GM13977 (cell line): ENCODE data around the gene WDR4.
"Not testable (repeated sequence)": the region's sequence is repeated elsewhere in the genome, so short reads cannot be mapped to it uniquely, and the experiment has no call there.

ENCODE experiments used
- DNase-seq: peaks from one replicate; pipeline ENCODE4 v3.0.0; 2012; ENCODE audit warnings: low spot score
- CTCF ChIP-seq: IDR thresholded peaks from 2 replicates; pipeline ENCODE4 v1.5.1; 2012; ENCODE audit warnings: mild to moderate bottlenecking, control low read depth; ENCODE audit not compliant: insufficient read depth; ENCODE audit errors: extremely low read depth, missing control alignments
- in situ Hi-C: fragments of 300-500 bp; cut with MboI; formaldehyde crosslinking; loops from one replicate; pipeline ENCODE4 v1.12.0; 2022; ENCODE audit warnings: low sequenced_read_pairs, low pct_unique_long_range_greater_than_20kb, mixed read lengths, inconsistent platforms; ENCODE audit not compliant: unreplicated experiment

The WDR4 gene

GRCh38 chr21:42844411-42845113, 34.8 kb downstream of the WDR4 start:
- TF ChIP-seq CTCF, result no peak
- in situ Hi-C loops, result no loop called here
- DNase-seq, result no peak

DNA sequence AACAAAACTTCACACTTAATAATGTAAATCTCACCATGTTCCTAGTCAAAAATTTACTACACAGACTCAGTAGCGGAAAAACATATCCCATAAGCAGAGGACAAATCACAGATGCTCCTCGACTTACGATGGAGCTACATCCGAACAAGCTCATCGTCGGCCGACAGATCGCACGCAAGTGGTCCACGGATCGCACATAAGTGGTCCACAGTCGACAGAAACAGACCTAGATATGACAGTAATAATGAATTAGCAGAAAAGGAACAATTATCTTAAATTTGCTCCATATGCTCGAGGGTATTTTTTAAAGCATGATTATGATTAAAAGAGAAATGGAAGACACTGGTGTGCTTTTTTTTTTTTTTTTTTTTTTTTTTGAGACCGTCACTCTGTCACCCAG, 36.3 kb downstream of the WDR4 start:
- no peak for TF ChIP-seq CTCF
- DNase-seq, result no peak
- in situ Hi-C loops, result no loop called here

DNA sequence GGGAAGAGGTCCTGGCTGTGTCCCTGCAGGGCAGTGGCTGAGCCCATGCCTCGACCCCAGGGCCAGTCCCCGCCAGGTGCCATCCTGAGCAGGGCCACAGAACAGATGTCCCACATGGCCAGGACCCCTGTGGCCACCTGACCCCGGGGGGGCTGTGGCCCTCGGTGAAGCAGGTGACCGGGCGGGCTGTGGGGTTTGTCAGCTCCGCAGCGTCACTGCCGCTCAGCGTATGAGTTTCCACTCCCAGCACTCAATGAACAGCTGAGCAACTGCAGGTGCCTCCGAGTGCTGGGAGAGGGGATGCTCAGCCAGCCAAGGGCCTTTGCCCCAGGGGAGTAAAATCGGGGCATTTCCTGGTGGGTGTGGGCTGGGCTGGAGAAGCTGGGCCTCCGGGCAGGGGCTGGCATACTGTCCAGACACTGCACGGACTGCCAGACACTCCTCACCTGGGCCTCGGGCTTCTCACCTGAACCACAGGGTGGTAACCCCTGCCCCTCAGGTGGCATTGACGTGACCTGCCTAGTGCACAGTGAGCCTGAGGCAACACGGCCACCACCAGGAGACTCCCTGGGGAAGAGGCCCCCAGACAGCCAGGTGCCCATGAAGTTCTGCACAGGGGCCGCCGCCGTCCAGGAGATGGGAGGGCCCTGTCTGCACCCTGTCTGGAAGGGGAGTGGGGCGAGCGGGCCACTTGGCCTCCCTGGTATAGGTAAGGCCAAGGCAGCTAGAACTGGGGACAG, 37.3 kb downstream of the WDR4 start:
- in situ Hi-C loops, DNase-seq: not testable (repeated sequence)

DNA sequence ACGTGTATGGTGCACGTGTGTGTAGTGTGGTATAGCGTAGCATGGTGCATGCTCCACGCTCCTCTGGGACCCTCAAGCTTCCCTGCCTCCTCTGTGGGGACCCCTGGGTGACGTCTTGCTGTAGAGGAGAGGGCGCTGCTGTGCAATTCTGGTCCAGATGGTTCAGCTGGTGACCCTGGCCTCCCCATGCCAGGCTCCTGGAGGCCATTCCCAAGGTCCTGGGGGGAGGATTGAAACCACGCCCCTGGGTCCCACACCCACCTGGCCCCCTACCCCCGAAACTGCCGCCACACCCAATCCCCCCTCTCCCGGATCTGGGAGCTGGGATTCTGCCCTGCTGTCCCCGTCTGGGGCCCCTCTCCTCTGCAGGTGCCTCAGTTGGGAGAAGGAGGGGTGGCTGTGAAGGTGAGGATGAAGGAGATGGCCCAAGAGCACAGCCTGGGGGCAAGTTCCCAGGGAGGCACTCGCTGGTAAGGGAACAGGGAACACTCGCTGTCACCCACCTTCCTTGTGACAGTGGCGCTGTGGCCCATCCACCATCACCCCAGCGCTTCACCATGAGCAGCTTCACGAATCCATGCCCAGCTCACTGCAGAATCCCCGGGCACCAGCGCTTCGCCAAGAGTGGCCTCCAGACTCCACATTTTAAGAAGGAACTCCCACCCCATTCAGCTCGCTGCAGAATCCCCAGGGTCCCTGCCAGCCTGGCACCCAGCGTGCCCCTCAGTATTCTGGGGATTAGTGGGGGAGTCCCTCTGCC, 38.0 kb downstream of the WDR4 start:
- in situ Hi-C loops, result no loop called here

GRCh38 chr21:42840411-42841155, 38.8 kb downstream of the WDR4 start:
- in situ Hi-C loops, result no loop called here
- no peak for TF ChIP-seq CTCF
- no peak for DNase-seq

More for the DNA sequence above, 38.0 kb downstream of the WDR4 start:
- TF ChIP-seq CTCF, result no peak
- DNase-seq, result no peak

DNA sequence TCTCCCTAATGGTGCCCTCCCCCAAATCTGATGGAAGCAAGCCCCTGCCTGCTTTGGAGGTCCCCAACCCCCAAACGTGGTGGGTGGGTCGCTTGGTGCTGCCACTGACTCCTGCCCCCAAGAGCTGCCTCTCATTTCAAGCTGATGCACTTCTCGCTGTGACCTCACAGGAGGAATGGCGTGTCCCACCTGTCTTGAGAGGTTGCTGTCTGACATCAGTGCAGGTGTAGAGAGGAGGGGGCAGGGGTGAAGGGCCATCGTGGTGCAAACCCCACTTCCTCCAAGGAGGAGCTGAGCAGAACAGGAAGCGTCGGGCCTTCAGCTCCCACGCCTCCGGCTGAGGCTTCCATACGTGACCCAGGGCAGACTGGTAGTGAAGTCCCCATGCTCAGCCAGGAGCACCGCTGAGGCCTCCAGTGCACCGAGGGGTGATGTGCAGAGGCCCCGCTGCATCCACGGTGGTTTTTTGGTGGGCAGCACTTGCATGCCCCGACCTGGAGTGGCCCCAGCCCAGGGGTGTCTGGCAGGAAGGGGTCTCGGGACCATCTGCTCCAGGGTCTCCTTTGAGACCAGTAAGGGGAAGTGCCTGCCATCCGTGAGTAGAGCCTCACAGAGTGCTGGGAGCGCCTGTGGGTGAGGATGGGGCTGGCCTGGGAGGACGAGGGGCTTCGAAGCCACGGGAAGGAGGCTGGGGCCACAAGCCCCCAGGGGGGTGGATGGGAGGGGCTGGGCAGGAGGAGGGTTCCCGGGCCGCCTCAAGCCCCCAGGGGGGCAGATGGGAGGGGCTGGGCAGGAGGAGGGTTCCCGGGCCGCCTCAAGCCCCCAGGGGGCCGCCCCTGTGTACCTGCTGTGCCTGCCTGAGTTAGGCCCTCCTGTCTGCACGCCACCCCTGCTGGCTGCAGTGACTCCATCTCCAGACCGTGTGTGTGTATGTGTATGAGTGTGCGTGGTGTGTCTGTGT, 39.8 kb downstream of the WDR4 start:
- in situ Hi-C loops, result no loop called here
- no peak for DNase-seq
- no peak for TF ChIP-seq CTCF

DNA sequence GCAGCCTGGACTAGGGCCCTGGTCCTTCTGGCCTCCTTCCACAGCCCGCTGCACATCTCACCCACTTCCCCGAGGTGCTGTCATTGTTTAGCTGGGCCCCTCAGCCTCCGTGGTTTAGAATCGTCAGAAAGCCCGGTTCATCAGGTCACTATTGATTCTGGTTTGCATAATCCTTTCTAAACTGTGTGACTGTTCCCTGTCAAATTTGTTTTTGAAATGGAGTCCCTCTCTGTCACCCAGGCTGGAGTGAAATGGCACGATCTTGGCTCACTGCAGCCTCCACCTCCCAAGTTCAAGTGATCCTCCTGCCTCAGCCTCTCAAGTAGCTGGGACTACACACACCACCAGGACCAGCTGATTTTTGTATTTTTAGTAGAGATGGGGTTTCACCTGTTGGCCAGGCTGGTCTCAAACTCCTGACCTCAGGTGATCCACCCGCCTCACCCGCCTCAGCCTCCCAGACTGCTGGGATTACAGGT, 41.1 kb downstream of the WDR4 start:
- in situ Hi-C loops, DNase-seq: not testable (repeated sequence)
